ENCODE data around the gene KITLG.

The KITLG gene

DNA sequence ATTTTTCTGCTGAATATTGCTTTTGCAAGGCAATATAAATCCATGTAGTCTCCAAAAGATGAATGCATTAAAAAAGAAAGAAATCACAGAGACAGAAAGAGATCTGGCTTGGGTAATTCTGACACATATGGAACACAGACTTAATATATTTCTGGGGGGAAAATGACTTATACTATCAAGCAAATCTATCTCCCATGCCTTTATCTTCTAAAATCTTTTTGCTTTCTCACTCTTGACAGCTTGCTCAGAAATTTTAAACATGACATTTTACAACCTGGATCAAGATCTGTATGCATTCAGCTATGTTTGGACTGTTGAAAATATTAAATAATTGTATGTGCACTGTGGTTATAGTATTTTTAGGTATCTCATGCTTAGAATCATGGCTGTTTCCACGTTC lies 73.0 kb downstream of the KITLG start:
- DNase-seq: no peak
- Histone ChIP-seq H3K27me3 (replicated peaks; ENCODE audit: insufficient read depth, low read length) (no peaks in the 10 kb centered on the region), H2AFZ (ENCODE audit: low read length) (no peak overlapping the region), H3K4me2 (ENCODE audit: low read depth, low read length) (no peak overlapping the region), H3K27ac (ENCODE audit: low read length) (no peak overlapping the region), H3K79me2 (ENCODE audit: low read length) (no peaks in the 10 kb centered on the region), H3K36me3 (replicated peaks; ENCODE audit: insufficient read depth, low read length) (no peaks in the 10 kb centered on the region), H3F3A (ENCODE audit: insufficient read depth, low read length) (no peaks in the 10 kb centered on the region), H3K4me3 (ENCODE audit: low read length) (no peak overlapping the region), H3K4me1 (ENCODE audit: low read length) (no peaks in the 10 kb centered on the region), H3K9me3 (replicated peaks; ENCODE audit: insufficient read depth, low read length) (no peaks in the 10 kb centered on the region), H4K20me1 (ENCODE audit: insufficient read depth, low read length) (no peaks in the 10 kb centered on the region), H3K9me2 (replicated peaks; ENCODE audit: insufficient read depth, low read length) (no peaks in the 10 kb centered on the region), H3K9ac (ENCODE audit: low read length) (no peak overlapping the region)
- no peak for TF ChIP-seq EZH2phosphoT487 (IDR thresholded peaks at IDR 0.05; ENCODE audit: low read length)
- TF ChIP-seq EZH2 (optimal IDR thresholded peaks at IDR 0.05; ENCODE audit: low read depth, low read length): no peak
- TF ChIP-seq, protein P1, sequence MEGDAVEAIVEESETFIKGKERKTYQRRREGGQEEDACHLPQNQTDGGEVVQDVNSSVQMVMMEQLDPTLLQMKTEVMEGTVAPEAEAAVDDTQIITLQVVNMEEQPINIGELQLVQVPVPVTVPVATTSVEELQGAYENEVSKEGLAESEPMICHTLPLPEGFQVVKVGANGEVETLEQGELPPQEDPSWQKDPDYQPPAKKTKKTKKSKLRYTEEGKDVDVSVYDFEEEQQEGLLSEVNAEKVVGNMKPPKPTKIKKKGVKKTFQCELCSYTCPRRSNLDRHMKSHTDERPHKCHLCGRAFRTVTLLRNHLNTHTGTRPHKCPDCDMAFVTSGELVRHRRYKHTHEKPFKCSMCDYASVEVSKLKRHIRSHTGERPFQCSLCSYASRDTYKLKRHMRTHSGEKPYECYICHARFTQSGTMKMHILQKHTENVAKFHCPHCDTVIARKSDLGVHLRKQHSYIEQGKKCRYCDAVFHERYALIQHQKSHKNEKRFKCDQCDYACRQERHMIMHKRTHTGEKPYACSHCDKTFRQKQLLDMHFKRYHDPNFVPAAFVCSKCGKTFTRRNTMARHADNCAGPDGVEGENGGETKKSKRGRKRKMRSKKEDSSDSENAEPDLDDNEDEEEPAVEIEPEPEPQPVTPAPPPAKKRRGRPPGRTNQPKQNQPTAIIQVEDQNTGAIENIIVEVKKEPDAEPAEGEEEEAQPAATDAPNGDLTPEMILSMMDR (IDR thresholded peaks at IDR 0.05; ENCODE audit: low read length): no peak

DNA sequence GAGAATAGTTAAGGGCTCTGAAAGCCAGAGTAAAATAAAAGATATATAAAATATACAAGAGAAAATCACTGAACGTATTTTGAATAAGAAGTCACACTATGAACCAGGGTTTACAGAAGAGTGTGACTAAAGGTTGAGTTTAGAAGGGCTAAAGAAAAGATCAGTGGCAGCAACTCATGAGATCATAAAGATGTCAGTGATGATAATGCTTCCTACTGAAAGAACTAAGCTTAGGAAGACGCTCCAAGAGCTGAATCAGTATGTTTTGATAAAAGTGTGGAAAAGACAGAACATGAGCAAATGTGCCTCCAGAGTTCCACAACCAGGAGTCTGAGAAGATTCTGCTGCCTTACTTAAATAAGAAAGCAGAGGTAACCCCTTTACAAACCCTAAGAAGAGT lies 74.6 kb downstream of the KITLG start:
- Histone ChIP-seq H3K27me3 (replicated peaks; ENCODE audit: insufficient read depth, low read length) (no peaks in the 10 kb centered on the region), H4K20me1 (ENCODE audit: insufficient read depth, low read length) (no peaks in the 10 kb centered on the region), H3K4me2 (ENCODE audit: low read depth, low read length) (no peak overlapping the region), H3K36me3 (replicated peaks; ENCODE audit: insufficient read depth, low read length) (no peaks in the 10 kb centered on the region), H3K4me3 (ENCODE audit: low read length) (no peak overlapping the region), H3K9ac (ENCODE audit: low read length) (no peak overlapping the region), H3K9me2 (replicated peaks; ENCODE audit: insufficient read depth, low read length) (no peaks in the 10 kb centered on the region), H3K9me3 (replicated peaks; ENCODE audit: insufficient read depth, low read length) (no peaks in the 10 kb centered on the region), H3K4me1 (ENCODE audit: low read length) (no peaks in the 10 kb centered on the region), H3K79me2 (ENCODE audit: low read length) (no peaks in the 10 kb centered on the region), H3F3A (ENCODE audit: insufficient read depth, low read length) (no peaks in the 10 kb centered on the region), H2AFZ (ENCODE audit: low read length) (no peak overlapping the region), H3K27ac (ENCODE audit: low read length) (no peak overlapping the region)
- DNase-seq: no peak
- no peak for TF ChIP-seq EZH2 (optimal IDR thresholded peaks at IDR 0.05; ENCODE audit: low read depth, low read length)
- TF ChIP-seq, protein P1 (IDR thresholded peaks at IDR 0.05; ENCODE audit: low read length): no peak
- TF ChIP-seq EZH2phosphoT487 (IDR thresholded peaks at IDR 0.05; ENCODE audit: low read length): no peak

DNA sequence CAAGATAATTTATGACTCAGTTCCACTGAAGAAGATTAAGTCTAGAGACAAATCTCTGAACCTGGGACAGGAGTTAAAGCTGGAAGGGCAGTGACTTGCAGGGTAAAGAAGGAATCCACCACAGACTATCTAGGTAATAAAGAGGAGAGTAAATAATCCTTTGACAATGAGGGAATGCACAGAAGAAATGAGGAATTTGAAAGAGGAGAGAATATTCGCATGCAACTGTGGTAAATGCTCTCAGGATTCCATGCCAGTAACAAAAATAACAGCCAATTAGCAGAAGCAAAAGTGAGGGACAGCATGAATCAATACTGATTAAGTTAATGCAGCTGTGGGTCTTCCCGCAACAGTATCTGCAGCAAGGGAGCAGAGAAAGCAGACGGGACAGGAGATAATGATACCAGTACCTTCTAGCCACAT lies 77.0 kb downstream of the KITLG start:
- Histone ChIP-seq H3K4me2 (ENCODE audit: low read depth, low read length) (no peak overlapping the region), H3K9me3 (replicated peaks; ENCODE audit: insufficient read depth, low read length) (no peaks in the 10 kb centered on the region), H2AFZ (ENCODE audit: low read length) (no peak overlapping the region), H3K27me3 (replicated peaks; ENCODE audit: insufficient read depth, low read length) (no peaks in the 10 kb centered on the region), H3K9me2 (replicated peaks; ENCODE audit: insufficient read depth, low read length) (no peaks in the 10 kb centered on the region), H3K4me1 (ENCODE audit: low read length) (no peaks in the 10 kb centered on the region), H3F3A (ENCODE audit: insufficient read depth, low read length) (no peaks in the 10 kb centered on the region), H3K27ac (ENCODE audit: low read length) (no peak overlapping the region), H3K4me3 (ENCODE audit: low read length) (no peak overlapping the region), H3K79me2 (ENCODE audit: low read length) (no peaks in the 10 kb centered on the region), H3K9ac (ENCODE audit: low read length) (no peak overlapping the region), H3K36me3 (replicated peaks; ENCODE audit: insufficient read depth, low read length) (no peaks in the 10 kb centered on the region), H4K20me1 (ENCODE audit: insufficient read depth, low read length) (no peaks in the 10 kb centered on the region)
- no peak for DNase-seq
- TF ChIP-seq, protein P1 (IDR thresholded peaks at IDR 0.05; ENCODE audit: low read length): no peak
- TF ChIP-seq EZH2phosphoT487 (IDR thresholded peaks at IDR 0.05; ENCODE audit: low read length): no peak
- no peak for TF ChIP-seq EZH2 (optimal IDR thresholded peaks at IDR 0.05; ENCODE audit: low read depth, low read length)

Measured in MM.1S (cell line).